ENCODE results near the gene CLCN7.

GRCh38 chr16:1439058-1439698 lies 35.6 kb downstream of the CLCN7 start:
- TF ChIP-seq POLR2A (IDR thresholded peaks at IDR 0.05) = no peak
- TF ChIP-seq, protein P1, sequence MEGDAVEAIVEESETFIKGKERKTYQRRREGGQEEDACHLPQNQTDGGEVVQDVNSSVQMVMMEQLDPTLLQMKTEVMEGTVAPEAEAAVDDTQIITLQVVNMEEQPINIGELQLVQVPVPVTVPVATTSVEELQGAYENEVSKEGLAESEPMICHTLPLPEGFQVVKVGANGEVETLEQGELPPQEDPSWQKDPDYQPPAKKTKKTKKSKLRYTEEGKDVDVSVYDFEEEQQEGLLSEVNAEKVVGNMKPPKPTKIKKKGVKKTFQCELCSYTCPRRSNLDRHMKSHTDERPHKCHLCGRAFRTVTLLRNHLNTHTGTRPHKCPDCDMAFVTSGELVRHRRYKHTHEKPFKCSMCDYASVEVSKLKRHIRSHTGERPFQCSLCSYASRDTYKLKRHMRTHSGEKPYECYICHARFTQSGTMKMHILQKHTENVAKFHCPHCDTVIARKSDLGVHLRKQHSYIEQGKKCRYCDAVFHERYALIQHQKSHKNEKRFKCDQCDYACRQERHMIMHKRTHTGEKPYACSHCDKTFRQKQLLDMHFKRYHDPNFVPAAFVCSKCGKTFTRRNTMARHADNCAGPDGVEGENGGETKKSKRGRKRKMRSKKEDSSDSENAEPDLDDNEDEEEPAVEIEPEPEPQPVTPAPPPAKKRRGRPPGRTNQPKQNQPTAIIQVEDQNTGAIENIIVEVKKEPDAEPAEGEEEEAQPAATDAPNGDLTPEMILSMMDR (IDR thresholded peaks at IDR 0.05) = no peak
